Endothelial cell of umbilical vein (primary cell): ENCODE results near the gene TBC1D5.

ENCODE experiments used
- CTCF ChIP-seq, 2 donors: IDR thresholded peaks; 1 replicate in 1 of 2; 2 replicates in 1 of 2; pipeline ENCODE4 v1.5.1; 2011; ENCODE audit warnings: low read length in 2 of 2, mild to moderate bottlenecking in 2 of 2, moderate library complexity in 2 of 2, control low read depth in 1 of 2, inconsistent platforms in 1 of 2, low read depth in 1 of 2; ENCODE audit not compliant: insufficient read depth in 1 of 2; ENCODE audit errors: extremely low read depth in 1 of 2
- POLR2A ChIP-seq: IDR thresholded peaks from 2 replicates; pipeline ENCODE4 v1.6.1; 2012; ENCODE audit warnings: low read depth, mild to moderate bottlenecking, control low read depth, low read length

GRCh38 chr3:17664923-17665322 is 77.5 kb downstream of the TBC1D5 start:
- no peak for TF ChIP-seq CTCF (IDR thresholded peaks at IDR 0.05; ENCODE audit: extremely low read depth in 1 of 2, insufficient read depth in 1 of 2, low read depth in 1 of 2, low read length in 2 of 2)
- no peak for TF ChIP-seq POLR2A
